CD1c-positive myeloid dendritic cell (primary cell): ENCODE results near the gene LARP4.
"Not testable (repeated sequence)": the region's sequence is repeated elsewhere in the genome, so short reads cannot be mapped to it uniquely, and the experiment has no call there.

ENCODE experiments used
- DNase-seq: peaks from one replicate; pipeline ENCODE4 v3.0.0-alpha.2; 2016; ENCODE audit errors: extremely low spot score

The LARP4 gene

DNA sequence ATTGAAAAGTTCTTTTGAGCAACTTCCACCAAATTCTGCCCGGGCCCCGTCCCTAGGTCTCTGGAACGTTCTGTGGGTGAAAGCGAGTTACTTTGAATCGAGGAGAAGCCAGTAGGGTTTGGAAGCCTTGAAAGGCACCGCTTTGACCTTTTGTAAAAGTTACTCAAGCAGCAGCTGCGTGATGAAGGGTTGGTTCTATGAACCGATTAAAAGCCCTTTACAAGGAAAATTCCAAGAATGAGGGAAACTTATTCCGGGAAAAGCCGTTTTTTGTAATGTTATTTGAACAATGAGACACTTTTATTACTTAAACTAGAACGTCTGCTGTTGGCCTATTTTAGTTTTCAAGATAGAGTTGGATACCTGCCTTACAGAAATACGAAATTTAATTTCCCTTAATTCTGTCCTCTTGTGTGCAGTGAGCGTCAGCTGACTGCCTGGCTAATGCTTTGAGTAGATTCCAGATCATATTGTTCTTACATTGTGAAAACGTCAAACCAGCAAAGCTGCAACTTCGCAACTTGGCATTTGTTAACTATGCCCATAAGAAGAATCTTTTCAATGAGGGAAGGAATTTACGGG lies 906 bp downstream of the LARP4 start:
- DNase-seq = peak; percentile 15

DNA sequence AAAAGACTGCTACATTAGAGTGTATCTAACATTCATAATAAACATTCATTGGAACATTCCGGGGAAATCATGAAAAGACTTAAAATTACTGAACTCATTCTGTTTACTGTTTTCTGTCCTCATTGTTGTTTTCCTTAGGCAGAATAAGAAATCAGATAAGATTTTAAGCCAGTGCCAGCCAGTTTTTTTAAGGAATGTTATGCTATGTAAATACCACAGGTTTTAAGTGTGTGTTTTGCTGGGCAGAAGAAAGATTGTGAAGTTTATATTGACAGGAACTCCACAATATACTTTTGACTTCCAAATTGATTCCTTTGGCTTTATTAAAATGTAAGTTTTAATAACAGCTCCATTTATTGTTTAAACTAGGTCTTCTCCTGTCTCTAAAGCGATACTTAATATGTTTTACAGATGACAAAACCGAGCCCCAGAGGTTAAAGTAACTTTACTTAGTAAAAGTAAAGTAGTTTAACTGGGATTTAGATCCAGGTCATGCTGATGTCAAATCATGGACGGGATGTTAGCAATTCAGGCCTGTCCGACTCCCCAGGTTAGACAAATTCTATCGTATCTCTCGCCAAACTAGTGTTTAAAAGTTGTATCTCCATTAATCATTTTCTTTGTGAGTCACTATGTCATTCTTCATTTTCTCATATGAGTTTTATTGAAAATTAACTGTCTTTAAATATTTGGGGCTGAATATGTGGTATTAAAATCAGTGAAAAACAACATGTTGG lies 1.7 kb downstream of the LARP4 start:
- no peak for DNase-seq

DNA sequence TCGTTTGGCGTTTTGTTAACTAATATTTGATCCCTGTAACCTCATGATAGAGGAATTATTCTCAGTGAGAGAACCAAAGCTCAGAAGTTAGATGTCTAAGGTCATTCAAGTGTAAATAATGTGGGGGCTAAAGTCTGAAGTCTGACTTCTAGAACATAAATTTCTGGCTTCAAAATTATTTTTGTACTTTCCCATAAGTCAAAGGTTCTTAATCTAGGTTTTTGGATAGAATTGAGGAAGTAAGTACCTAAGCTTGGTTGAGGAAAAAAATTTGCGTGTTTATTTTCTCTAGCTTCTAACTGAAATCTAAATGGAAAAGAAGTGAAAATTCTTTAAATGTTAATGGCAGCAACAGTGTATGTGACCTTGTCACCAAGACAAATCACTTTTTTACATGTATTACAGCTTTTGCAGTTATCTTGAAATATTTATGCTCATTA lies 2.3 kb downstream of the LARP4 start:
- DNase-seq = peak; percentile 12

DNA sequence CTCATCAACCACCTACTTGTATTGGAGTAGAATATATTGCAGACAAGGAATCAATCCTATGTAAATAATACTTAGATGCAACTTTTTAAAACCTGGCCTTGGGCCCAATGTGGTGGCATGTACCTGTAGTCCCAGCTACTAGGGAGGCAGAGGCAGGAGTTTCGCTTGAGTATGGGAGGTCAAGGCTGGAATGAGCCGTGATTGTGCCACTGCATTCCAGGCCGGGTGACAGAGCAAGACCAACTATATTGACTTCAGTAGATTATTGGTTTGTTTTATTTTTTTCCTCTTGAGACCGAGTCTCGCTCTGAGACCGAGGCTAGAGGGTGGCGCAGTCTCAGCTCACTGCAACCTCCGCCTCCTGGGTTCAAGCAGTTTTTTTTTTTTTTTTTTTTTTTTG lies 3.6 kb downstream of the LARP4 start:
- DNase-seq = no peak

DNA sequence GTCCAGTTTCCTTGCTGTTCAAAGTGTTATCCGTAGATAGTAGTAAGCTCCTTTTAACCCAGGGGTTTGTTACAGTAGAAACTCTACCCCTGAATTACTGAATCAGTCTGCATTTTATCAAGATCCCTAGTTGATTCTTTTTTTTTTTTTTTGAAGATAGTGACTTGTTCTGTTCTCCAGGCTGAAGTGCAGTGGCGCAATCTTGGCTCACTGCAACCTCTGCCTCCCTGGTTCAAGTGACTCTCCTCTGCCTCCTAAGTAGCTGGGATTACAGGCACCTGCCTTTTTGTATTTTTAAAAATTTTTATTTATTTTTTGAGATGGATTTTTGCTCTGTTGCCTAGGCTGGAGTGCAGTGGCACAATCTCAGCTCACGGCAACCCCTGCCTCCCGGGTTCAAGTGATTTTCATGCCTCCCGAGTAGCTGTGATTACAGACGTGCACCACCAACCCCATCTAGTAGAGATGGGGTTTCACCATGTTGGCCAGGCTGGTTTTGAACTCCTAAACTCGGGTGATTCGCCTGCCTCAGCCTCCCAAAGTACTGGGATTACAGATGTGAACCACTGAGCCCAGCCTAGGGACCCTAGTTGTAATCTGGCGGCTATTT lies 10.5 kb downstream of the LARP4 start:
- no peak for DNase-seq

DNA sequence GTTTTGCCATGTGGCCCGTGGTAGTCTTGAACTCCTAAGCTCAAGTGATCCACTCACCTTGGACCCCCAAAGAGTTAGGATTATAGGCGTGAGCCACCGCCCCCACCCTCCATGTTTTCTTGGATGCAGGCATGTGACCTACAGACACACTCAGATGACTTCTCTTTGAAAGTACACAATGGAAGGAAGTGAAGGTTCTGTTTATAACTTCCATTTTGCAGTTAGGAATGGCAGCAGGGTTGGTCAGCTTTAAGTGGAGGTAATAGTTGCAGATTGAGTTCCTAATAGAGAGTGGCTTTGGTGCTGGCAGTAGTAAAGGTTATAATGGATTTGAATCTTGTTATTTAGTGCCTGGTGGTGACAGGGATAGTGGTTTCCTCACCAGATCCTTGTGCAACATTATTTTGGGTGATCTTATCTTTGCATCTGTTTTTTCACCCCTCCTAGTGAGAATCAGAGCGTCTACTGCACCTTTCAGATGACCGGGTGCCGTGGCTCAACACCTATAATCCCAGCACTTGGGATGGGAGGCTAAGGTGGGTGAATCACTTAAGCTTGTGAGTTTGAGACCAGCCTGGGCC lies 15.3 kb downstream of the LARP4 start:
- DNase-seq = no peak

DNA sequence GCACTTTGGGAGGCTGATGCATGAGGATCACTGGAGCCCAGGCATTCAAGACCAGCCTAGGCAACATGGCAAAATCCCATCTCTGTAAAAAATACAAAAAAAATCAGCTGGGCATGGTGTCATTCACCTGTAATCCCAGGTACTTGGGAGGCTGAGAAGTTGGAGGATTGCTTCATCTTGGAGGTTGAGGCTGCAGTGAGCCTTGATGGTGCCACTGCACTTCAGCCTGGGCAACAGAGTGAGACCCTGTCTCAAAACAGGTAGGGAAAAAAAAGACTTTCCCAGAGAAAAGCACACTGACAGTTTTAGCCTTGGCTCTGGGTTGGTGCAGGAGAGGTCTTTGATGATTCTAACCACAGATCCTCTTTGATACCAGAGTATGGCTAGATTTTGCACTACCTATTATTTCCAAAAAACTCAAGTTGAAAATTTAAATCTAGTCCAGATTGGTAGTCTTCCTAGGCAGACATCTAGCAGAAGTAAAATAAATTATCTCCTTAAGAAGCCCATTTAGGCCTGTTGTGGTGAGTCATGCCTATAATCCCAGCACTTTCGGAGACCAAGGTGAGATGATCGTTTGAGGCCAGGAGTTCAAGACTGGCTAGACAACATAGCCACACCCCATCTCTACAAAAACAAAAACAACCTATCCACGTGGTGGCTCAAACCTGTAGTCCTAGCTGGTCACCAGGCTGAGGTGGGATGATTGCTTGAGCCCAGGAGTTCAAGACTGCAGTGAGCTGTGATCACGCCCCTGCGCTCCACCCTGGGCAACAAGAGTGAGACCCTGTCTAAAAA lies 18.6 kb downstream of the LARP4 start:
- DNase-seq = no peak

DNA sequence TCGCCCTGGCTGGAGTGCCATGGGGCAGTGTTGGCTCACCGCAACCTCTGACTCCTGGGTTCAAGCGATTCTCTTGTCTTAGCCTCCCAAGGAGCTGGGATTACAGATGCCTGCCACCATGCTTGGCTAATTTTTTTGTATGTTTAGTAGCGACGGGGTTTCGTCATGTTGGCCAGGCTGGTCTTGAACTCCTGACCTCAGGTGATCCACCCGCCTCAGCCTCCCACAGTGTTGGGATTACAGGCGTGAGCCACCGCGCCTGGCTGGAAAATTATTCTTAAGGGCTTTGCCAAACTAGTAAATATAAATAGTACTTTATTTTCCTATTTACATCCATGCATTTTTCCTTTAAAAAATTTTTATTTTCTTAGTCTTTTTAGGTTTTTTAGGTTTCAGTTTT lies 22.2 kb downstream of the LARP4 start:
- DNase-seq = not testable (repeated sequence)

DNA sequence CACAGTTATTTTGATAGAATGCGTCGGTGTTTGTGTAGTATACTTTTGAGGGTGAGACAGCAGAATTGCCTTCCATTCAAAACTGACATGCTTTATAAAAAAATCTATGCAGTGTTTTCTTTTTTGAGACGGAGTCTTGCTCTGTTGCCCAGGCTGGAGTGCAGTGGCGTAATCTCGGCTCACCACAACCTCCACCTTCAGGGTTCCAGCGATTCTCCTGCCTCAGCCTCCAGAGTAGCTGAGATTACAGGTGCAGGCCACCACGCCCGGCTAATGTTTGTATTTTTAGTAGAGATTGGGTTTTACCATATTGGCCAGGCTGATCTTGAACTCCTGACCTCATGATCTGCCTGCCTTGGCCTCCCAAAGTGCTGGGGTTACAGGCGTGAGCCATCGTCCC lies 22.7 kb downstream of the LARP4 start:
- DNase-seq = not testable (repeated sequence)

DNA sequence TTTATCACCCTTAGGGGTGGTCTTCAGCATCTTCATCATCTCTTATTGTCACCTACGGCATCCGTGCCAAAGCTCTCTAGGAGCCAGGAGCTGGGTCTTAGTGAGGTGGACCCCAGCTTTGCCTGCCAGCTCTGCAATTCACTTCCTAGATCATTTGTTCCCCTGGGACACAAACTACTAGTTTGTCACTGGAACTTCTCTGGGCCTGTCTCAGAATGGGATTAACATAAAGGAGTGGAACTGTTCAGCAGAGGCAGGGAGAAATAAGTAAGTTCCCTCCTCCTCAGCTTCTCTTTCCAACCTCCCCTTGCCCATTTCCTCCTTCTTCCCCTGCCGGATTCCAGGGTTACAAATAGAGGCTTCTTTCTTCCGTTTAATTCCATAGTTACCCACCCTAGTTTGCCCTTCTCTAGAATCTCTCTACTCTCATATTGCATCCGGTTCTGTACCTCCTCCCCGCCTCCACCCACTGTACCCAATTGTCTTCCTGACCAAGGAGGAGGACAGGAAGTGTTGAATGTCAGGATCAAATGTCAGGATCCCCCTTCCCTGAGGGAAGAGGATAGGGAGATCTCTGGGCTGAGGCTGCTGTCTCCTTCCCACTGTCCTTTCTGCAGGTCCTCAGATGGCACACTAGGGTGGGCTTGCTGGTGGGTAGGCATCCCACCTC lies 25.0 kb downstream of the LARP4 start:
- DNase-seq = no peak

DNA sequence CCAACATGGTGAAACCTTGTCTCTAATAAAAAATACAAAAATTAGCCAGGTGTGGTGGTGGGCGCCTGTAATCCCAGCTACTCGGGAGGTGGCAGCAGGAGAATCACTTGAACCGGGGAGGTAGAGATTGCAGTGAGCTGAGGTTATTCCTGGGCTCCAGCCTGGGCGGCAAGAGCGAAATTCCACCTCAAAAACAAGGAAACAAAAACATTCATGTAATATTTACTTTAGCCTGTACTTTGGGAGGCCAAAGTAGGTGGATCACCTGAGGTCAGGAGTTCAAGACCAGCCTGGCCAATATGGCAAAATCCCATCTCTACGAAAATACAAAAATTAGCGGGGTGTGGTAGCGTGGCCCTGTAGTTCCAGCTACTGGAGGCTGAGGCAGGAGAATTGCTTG lies 31.0 kb downstream of the LARP4 start:
- DNase-seq = not testable (repeated sequence)

DNA sequence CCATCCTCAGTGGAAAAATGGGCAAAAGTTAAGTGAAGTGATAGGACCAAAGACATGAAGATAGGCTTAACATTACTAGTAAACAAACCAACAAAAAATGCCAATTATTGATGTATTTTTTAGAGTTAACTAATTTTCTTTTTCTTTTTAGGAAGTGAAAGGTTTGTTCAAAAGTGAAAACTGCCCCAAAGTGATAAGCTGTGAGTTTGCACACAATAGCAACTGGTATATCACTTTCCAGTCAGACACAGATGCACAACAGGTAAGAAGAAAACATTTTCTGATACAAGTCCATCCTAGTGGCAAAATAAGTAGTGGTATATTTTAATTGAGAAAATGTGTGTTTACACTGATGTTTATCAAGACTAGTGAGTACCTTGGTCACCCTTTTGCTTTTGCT lies 39.6 kb downstream of the LARP4 start:
- DNase-seq = no peak

DNA sequence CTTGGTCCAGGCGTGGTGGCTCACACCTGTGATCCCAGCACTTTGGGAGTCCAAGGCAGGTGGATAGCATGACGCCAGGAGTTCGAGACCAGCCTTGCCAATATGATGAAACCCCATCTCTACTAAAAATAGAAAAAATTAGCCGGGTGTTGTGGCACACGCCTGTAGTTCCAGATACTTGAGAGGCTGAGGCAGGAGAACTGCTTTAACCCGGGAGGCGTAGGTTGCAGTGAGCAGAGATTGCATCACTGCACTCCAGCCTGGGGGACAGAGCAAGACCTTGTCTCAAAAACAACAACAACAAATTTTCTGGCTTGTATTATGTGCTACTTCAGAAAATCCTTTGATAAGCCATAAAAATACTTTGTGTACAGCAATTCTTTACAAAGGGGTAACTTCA lies 41.1 kb downstream of the LARP4 start:
- DNase-seq = no peak

DNA sequence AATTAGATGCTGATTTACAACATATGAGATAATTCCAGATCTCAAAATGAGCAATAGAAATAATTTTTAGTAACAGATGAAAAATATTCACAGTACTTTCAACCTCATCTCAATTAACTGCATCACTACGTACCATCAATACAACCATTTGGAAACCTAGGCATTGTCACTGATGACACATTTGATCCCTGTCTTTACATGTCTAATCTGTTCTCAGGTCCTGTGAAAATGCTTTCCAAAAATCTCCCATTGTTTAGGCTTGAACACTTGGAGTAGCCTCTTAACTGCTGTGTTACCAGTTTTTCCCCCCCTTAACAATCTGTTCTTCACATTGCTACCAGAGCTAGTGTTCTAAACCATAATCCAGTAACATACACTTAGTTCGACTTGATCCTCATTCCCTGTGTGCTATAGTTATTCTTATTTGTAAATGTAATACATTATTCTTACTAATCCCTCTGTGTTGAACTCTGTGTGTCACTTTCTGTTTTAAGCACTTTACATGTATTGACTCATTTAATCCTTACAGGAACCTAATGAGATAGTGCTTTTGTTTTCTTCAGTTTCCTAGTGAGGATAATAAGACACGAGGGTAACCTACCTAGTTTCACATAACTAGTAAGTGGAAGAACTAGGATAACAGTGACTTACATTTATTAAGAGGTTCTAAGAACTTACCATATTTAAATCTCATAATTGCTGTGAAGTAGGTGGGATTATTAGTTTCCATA lies 41.7 kb downstream of the LARP4 start:
- DNase-seq = no peak

DNA sequence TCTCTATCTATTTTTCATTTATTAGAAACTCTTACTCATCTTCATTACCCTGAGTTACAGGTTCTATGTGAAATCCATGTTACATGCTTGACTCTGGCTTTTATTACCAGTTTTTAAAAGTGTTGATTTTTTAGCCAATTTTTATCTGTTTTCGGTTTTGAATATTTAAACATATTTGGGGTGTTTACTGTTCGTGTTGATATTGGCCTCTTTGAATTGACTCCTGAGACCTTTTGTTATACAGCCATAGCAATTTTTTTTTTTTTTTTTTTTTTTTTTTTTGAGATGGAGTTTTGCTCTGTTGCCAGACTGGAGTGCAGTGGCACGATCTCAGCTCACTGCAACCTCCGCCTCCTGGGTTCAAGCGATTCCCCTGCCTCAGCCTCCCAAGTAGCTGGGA lies 49.0 kb downstream of the LARP4 start:
- DNase-seq = not testable (repeated sequence)

DNA sequence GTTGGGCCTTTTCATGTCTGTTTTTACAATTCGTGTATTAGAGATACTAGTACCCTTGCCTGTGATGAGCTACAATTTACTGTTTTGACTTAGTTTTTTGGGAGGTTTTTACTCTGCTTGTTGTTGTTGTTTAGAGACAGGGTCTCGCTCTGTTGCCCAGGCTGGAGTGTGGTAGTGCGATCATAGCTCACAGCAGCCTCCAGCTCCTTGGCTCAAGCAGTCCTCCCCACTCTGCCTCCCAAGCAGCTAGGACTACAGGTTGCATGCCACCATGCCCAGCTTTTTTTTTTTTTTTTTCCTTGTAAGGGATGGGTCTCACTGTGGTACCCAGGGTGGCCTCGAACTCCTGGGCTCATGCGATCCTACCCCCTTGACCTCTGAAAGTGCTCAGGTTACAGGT lies 52.1 kb downstream of the LARP4 start:
- no peak for DNase-seq

DNA sequence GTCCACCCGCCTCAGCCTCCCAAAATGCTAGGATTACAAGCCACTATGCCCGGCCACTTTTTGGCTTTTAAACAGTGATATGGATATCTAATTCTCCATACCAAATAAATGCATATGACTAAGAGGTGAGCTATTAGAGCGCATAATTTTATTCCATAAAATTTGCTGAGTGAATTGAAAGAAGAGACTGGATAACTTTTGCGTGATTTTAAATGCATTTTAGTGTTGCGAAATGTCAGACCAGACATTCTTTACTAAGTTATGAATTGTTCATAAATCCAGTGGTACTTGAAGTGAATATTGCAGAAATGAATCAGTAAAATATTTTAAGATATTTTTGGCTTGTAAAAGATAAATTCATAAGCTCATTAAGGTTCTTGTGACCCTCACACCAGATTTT lies 53.2 kb downstream of the LARP4 start:
- no peak for DNase-seq

DNA sequence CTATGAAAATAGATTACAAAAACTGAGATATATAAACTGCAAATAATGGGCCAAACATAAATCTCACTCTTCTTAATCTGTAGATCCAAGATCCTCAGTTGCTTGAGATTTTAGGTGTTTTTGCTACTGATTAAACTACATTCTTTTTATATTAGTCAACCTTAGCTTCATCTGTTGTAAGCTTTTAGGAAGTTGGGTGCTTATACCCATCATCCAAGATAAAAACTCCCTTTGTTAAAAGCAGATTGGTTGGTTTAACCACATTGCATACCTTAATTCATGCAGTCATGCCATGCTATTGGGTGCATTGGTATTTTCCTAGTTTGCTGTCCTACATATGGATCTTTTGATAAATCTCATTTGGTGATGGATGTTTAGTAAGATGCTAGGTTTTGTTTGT lies 57.9 kb downstream of the LARP4 start:
- DNase-seq = no peak

DNA sequence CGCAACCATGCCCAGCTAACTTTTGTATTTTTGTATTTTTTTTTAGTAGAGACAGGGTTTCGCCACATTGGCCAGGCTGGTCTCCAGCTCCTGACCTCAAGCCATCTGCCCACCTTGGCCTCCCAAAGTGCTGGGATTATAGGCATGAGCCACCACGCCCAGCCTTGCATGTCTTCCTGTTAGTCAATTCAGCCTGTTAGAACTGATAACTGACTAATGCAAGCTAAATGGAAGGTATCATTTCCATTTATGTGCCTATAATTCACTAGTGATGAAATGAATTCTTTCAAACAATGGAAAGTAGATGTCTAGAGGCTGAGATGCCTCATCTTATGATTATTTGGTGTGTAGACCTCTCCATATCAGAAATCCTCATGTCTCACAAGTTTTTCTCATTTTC lies 66.8 kb downstream of the LARP4 start:
- no peak for DNase-seq

DNA sequence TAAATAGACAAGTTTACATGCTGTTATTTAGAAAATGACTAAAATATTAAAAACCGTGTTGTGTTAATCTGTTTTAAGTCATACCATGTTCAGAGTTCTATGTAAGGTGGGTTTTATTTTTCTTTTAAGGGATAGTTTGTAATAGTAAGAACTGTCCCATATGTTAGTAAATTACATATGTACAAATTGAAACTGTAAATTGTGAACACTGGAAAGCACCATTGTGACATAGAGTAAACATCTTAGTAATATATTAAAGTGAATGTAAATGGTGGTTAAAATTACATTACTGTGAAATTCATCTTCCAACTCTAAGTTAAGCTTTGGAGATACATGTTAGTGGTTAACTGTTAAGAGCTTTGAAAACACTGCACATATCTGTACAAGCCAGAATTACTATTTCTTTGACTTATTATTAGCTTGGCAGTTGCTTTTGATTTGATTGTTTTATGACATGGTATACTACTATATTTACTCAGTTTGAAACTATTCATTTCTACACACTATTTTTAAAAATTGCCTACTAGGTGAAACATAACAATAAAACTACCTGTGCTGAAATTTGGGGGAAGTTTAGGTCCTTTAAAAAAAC lies 76.7 kb downstream of the LARP4 start:
- DNase-seq = no peak

DNA sequence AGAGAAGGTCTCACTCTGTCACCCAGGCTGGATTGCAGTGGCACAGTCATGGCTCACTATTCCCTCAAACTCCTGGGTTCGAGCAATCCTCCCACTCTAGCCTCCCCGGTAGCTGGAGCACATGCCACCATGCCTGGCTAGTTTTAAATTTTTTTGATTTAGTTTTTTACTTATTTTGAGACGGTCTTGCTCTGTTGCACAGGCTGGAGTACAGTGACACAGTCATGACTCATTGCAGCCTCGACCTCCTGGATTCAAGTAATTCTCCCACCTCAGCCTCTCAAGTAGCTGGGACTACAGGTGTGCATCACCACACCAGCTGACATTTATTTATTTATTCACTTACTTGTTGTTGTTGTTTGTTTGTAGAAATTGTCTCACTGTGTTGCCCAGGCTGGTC lies 81.9 kb downstream of the LARP4 start:
- DNase-seq = no peak
